HepG2 (cell line): ENCODE results near the gene MYH9. TPM values are rescaled to one million over a fixed set of nuclear protein-coding genes. Genes with fewer than 3 reads are reported as not detected.

ENCODE experiments used
- ATAC-seq: fragments of 200-7000 bp; cut with Tn5 transposase; 3 replicates; pipeline ENCODE4 v1.9.1; 2020; ENCODE audit warnings: mild to moderate bottlenecking, moderate library complexity
- BruUV-seq: library from RNA; stranded (reverse); fragments of 400-500 nt; replicated peaks from 2 replicates; lab custom pipeline; 2021; lab: Mats Ljungman, UMichigan
- CTCF ChIA-PET: fragments of 300-600 bp; formaldehyde crosslinking; extraction: SDS; loops from one replicate; lab custom pipeline; 2021; ENCODE audit warnings: low total read pairs, inconsistent platforms, low intra/inter-chr PET ratio; lab: Yijun Ruan, JAX
- POLR2A ChIA-PET: fragments of 350-600 bp; sonication (Branson Sonifier 250); formaldehyde crosslinking; loops from one replicate; lab custom pipeline; 2020; ENCODE audit warnings: antibody characterized with exemption, inconsistent platforms; lab: Yijun Ruan, JAX
- DNase-seq: peaks from one replicate; pipeline ENCODE4 v3.0.0-alpha.2; 2015; ENCODE audit warnings: low spot score
- FAIRE-seq: peaks from 3 replicates; lab custom pipeline; 2011; peaks lifted over from hg19 to GRCh38; lab: Jason Lieb, UNC
- H2AFZ ChIP-seq: one replicate; pipeline ENCODE4 v1.6.1; 2011; ENCODE audit warnings: low read length, inconsistent platforms
- H3K27ac ChIP-seq: fragments of 300-600 bp; 3 replicates; pipeline ENCODE4 v1.8.0; 2011; ENCODE audit warnings: mixed run types, mild to moderate bottlenecking, mixed read lengths, low read length, inconsistent platforms; ENCODE audit not compliant: insufficient read depth; ENCODE audit errors: extremely low read length
- H3K27me3 ChIP-seq, 2 experiments: fragments of 200-600 bp in 1 of 2; 2 replicates in 1 of 2; 3 replicates in 1 of 2; pipeline versions ENCODE4 v1.6.0 to v1.8.0; 2011; ENCODE audit warnings: low read length in 2 of 2, mild to moderate bottlenecking in 2 of 2, moderate library complexity in 2 of 2, inconsistent platforms in 1 of 2; ENCODE audit not compliant: insufficient read depth in 2 of 2, control insufficient read depth in 1 of 2
- H3K36me3 ChIP-seq, 2 experiments: fragments of 200-600 bp in 1 of 2; replicated peaks in 1 of 2; 2 replicates in 1 of 2; 3 replicates in 1 of 2; pipeline versions ENCODE4 v1.5.1 to v1.8.0; 2011; ENCODE audit warnings: low read length in 2 of 2, inconsistent platforms in 1 of 2; ENCODE audit not compliant: insufficient read depth in 2 of 2, control insufficient read depth in 1 of 2
- H3K4me1 ChIP-seq: 2 replicates; pipeline ENCODE4 v1.5.1; 2012; ENCODE audit warnings: low read length, inconsistent platforms; ENCODE audit not compliant: insufficient read depth
- H3K4me2 ChIP-seq: 2 replicates; pipeline ENCODE4 v1.6.0; 2011; ENCODE audit warnings: low read depth, low read length, inconsistent platforms
- H3K4me3 ChIP-seq, 3 experiments: fragments of 200-600 bp in 1 of 3; sonication (generic), shearing (Covaris generic) in 1 of 3; replicated peaks in 1 of 3; 2 replicates each; pipeline ENCODE4 v1.5.1; 2011 to 2016; ENCODE audit warnings: low read length in 3 of 3, inconsistent platforms in 2 of 3, low read depth in 2 of 3, mild to moderate bottlenecking in 2 of 3, control low read depth in 1 of 3, mixed read lengths in 1 of 3; ENCODE audit not compliant: insufficient read depth in 1 of 3
- H3K79me2 ChIP-seq: one replicate; pipeline ENCODE4 v1.6.1; 2011; ENCODE audit warnings: low read length, inconsistent platforms; ENCODE audit not compliant: insufficient read depth
- H3K9ac ChIP-seq: 2 replicates; pipeline ENCODE4 v1.6.0; 2011; ENCODE audit warnings: mild to moderate bottlenecking, low read depth, low read length, inconsistent platforms; ENCODE audit not compliant: insufficient read depth
- H3K9me3 ChIP-seq: 2 replicates; pipeline ENCODE4 v1.5.1; 2012; ENCODE audit warnings: mild to moderate bottlenecking, low read length
- H4K20me1 ChIP-seq: 2 replicates; pipeline ENCODE4 v1.6.0; 2011; ENCODE audit warnings: inconsistent platforms, mild to moderate bottlenecking, low read length, moderate library complexity; ENCODE audit not compliant: insufficient read depth
- CBX5 ChIP-seq: sonication (generic); formaldehyde crosslinking; IDR thresholded peaks from 2 replicates; pipeline ENCODE4 v1.4.0; 2020; ENCODE audit warnings: missing genetic modification reagents, borderline replicate concordance
- EZH2 ChIP-seq: conservative IDR thresholded peaks from 2 replicates; pipeline ENCODE4 v1.6.1; 2012; ENCODE audit warnings: mild to moderate bottlenecking, low read depth, low read length, moderate library complexity
- GFI1 ChIP-seq: sonication (generic); formaldehyde crosslinking; IDR thresholded peaks from 2 replicates; pipeline ENCODE4 v1.5.0; 2020; ENCODE audit warnings: missing genetic modification reagents, mild to moderate bottlenecking, borderline replicate concordance
- RFX5 ChIP-seq: IDR thresholded peaks from 2 replicates; pipeline ENCODE4 v1.6.1; 2011; ENCODE audit warnings: low read depth, low read length, improper control_type of control experiment
- SP5 ChIP-seq: IDR thresholded peaks from 2 replicates; pipeline ENCODE4 v1.6.1; 2016; ENCODE audit warnings: low read depth, borderline replicate concordance
- TEAD3 ChIP-seq: optimal IDR thresholded peaks from 2 replicates; pipeline ENCODE3; 2016; ENCODE audit warnings: borderline replicate concordance
- ZBTB1 ChIP-seq: sonication (generic); formaldehyde crosslinking; IDR thresholded peaks from 2 replicates; pipeline ENCODE4 v1.4.0; 2020; ENCODE audit warnings: missing genetic modification reagents, borderline replicate concordance
- ZNF44 ChIP-seq: sonication (generic); formaldehyde crosslinking; IDR thresholded peaks from 2 replicates; pipeline ENCODE4 v1.5.1; 2020; ENCODE audit warnings: mild to moderate bottlenecking, missing genetic modification reagents
- ZNF619 ChIP-seq: sonication (generic); formaldehyde crosslinking; IDR thresholded peaks from 2 replicates; pipeline ENCODE4 v1.4.0; 2020; ENCODE audit warnings: mild to moderate bottlenecking, missing genetic modification reagents
- WGBS: methylation state at CpG from one replicate; pipeline ENCODE4 v1.1.6; 2017; ENCODE audit warnings: low lambda C conversion rate; 5-methylcytosine and 5-hydroxymethylcytosine counted together
- in situ Hi-C: cut with HindIII; loops from 2 replicates; pipeline ENCODE4 v1.10.0; 2017; ENCODE audit warnings: low pct_unique_long_range_greater_than_20kb; ENCODE audit not compliant: extremely low pct_ligation_motif_present
- intact Hi-C: fragments of 100-400 bp; cut with micrococcal nuclease; formaldehyde crosslinking; loops from one replicate; pipeline ENCODE4 v1.10.0; 2022; ENCODE audit not compliant: unreplicated experiment
- polyA plus RNA-seq, 8 experiments: library from polyadenylated mRNA; depleted of rRNA in 3 of 8; stranded (reverse) in 7 of 8; unstranded in 1 of 8; fragments of >200 nt; fragmentation: Illumina TruSeq in 4 of 8; extraction: Trizol in 4 of 8; gene quantifications; 2 replicates each; pipeline versions ENCODE4 v1.2.1 to v1.2.3, GENCODE V29; 2011 to 2016; ENCODE audit warnings: low read depth in 4 of 8, missing spikeins in 1 of 8, mixed read lengths in 1 of 8; ENCODE audit not compliant: insufficient read depth in 1 of 8
- total RNA-seq, 5 experiments: library from RNA; depleted of rRNA; stranded (reverse); fragments of >200 nt; fragmentation: Illumina TruSeq; extraction: Trizol; gene quantifications; 2 replicates each; pipeline ENCODE4 v1.2.3, GENCODE V29; 2016; ENCODE audit warnings: low read depth in 1 of 5
- TF ChIP-seq, protein P1 (sequence below): sonication (generic); formaldehyde crosslinking; IDR thresholded peaks from 2 replicates; pipeline ENCODE4 v1.4.0; 2020; ENCODE audit warnings: missing genetic modification reagents
- TF ChIP-seq, protein P2 (sequence below): IDR thresholded peaks from 2 replicates; pipeline ENCODE4 v1.6.1; 2018; ENCODE audit warnings: missing genetic modification reagents
- TF ChIP-seq, protein P3 (sequence below): IDR thresholded peaks from 2 replicates; pipeline ENCODE4 v1.6.1; 2016; ENCODE audit warnings: low read depth, missing genetic modification reagents, missing compliant biosample characterization

Gene MYH9
- total and polyA plus RNA-seq, 2 of the 13 experiments (the other 11 are each of a cell fraction or from before 2014, with no cell fraction given) = 50.7 to 98.5 TPM

DNA sequence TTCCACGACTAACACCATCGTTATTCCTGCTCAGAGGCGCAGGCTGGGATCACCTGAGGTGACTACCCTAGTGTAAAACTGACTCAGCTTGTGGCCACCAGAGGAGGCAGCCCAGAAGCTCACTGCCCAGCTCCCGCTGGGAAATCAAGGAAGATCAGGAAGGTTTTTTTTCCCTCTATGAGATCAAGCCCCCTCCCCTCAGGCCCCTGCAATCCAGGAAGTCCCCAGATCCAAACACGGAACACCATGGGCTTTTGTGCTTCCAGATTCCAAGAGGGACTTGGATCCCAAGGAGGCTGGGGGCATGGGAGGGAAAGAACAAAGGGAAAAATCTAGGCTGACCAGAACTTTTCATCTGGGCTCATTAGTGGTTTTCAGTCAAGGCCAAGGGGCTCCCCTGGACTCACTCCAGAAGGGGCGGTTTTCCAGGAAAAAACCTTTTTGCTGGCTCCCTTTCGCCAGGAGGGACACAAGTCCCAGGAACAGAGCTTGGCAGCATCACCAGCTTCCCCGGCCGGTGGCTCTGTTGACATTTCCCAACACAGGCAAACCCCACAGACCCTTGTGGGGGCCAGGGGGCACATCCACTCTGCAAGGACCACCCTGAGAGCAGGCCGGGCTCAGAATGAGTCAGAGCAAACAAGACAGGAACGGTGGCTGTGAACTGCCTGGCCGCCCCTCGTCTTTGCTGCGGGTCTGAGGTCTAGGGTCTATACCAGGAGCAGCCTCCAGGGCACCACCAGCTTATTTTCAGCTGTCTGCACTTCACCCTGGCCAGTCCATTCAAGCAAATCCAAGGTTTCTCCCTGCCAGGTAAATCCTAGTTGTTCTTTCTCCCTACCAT, 36.8 kb downstream of the MYH9 start:
- H2AFZ ChIP-seq = no peak overlapping the region
- intact Hi-C loops (loop anchor here (1.0 to 5.0 kb wide), 4 partner anchors 8 to 61 kb away; no protein-coding TSS in a partner anchor), in situ Hi-C loops (no loop called here)
- no peaks in the 10 kb centered on the region for H3K9me3 ChIP-seq
- peak overlapping the region; percentile 83 for H3K9ac ChIP-seq
- ChIA-PET CTCF (no interaction called here), POLR2A (interaction anchor here (0.7 to 5.8 kb wide), 26 partner anchors 8 to 131 kb away, joined by 3 to 97 read pairs (median 8); partner anchors contain the start of genes MYH9 and TXN2)
- peaks cover 69% of the 10 kb centered on the region for H3K79me2 ChIP-seq
- ATAC-seq = peak; percentile 68
- peak; percentile 91 for DNase-seq
- peak overlapping the region; percentile 97 for H3K4me2 ChIP-seq
- H4K20me1 ChIP-seq = no peaks in the 10 kb centered on the region; the same call in 1 of the 2 replicates
- peaks cover 93% of the 10 kb centered on the region for H3K4me1 ChIP-seq
- H3K27ac ChIP-seq = peak overlapping the region; percentile 94
- WGBS = 10% methylated on average over 8 of the region's 14 CpGs
- peaks cover 12% of the 10 kb centered on the region in 2 experiments; a peak in 4 of 5 replicates for H3K36me3 ChIP-seq
- no TSS peak for BruUV-seq
- H3K4me3 ChIP-seq = peak overlapping the region; percentile 9 to 66 (median 28)
- H3K27me3 ChIP-seq = no peaks in the 10 kb centered on the region; a peak in 1 of 5 replicates
- FAIRE-seq = peak; percentile 59
- TF ChIP-seq ZBTB1 (CRISPR knock-in tag) (no peak), ZNF619 (CRISPR knock-in tag) (no peak; the same call in 1 of the 2 replicates), ZNF44 (CRISPR knock-in tag) (no peak), CBX5 (CRISPR knock-in tag) (peak; percentile 78; the same call in 1 of the 2 replicates), EZH2 (no peak), TEAD3 (CRISPR knock-in tag) (peak; percentile 87), SP5 (peak; percentile 63; the same call in 1 of the 2 replicates), GFI1 (CRISPR knock-in tag) (peak; percentile 68), RFX5 (no peak)
- TF ChIP-seq, protein P1, sequence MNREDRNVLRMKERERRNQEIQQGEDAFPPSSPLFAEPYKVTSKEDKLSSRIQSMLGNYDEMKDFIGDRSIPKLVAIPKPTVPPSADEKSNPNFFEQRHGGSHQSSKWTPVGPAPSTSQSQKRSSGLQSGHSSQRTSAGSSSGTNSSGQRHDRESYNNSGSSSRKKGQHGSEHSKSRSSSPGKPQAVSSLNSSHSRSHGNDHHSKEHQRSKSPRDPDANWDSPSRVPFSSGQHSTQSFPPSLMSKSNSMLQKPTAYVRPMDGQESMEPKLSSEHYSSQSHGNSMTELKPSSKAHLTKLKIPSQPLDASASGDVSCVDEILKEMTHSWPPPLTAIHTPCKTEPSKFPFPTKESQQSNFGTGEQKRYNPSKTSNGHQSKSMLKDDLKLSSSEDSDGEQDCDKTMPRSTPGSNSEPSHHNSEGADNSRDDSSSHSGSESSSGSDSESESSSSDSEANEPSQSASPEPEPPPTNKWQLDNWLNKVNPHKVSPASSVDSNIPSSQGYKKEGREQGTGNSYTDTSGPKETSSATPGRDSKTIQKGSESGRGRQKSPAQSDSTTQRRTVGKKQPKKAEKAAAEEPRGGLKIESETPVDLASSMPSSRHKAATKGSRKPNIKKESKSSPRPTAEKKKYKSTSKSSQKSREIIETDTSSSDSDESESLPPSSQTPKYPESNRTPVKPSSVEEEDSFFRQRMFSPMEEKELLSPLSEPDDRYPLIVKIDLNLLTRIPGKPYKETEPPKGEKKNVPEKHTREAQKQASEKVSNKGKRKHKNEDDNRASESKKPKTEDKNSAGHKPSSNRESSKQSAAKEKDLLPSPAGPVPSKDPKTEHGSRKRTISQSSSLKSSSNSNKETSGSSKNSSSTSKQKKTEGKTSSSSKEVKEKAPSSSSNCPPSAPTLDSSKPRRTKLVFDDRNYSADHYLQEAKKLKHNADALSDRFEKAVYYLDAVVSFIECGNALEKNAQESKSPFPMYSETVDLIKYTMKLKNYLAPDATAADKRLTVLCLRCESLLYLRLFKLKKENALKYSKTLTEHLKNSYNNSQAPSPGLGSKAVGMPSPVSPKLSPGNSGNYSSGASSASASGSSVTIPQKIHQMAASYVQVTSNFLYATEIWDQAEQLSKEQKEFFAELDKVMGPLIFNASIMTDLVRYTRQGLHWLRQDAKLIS (CRISPR knock-in tag) = no peak; the same call in 1 of the 2 replicates
- TF ChIP-seq, protein P2, sequence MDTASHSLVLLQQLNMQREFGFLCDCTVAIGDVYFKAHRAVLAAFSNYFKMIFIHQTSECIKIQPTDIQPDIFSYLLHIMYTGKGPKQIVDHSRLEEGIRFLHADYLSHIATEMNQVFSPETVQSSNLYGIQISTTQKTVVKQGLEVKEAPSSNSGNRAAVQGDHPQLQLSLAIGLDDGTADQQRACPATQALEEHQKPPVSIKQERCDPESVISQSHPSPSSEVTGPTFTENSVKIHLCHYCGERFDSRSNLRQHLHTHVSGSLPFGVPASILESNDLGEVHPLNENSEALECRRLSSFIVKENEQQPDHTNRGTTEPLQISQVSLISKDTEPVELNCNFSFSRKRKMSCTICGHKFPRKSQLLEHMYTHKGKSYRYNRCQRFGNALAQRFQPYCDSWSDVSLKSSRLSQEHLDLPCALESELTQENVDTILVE (CRISPR knock-in tag) = peak; percentile 12; the same call in 1 of the 2 replicates
- TF ChIP-seq, protein P3, sequence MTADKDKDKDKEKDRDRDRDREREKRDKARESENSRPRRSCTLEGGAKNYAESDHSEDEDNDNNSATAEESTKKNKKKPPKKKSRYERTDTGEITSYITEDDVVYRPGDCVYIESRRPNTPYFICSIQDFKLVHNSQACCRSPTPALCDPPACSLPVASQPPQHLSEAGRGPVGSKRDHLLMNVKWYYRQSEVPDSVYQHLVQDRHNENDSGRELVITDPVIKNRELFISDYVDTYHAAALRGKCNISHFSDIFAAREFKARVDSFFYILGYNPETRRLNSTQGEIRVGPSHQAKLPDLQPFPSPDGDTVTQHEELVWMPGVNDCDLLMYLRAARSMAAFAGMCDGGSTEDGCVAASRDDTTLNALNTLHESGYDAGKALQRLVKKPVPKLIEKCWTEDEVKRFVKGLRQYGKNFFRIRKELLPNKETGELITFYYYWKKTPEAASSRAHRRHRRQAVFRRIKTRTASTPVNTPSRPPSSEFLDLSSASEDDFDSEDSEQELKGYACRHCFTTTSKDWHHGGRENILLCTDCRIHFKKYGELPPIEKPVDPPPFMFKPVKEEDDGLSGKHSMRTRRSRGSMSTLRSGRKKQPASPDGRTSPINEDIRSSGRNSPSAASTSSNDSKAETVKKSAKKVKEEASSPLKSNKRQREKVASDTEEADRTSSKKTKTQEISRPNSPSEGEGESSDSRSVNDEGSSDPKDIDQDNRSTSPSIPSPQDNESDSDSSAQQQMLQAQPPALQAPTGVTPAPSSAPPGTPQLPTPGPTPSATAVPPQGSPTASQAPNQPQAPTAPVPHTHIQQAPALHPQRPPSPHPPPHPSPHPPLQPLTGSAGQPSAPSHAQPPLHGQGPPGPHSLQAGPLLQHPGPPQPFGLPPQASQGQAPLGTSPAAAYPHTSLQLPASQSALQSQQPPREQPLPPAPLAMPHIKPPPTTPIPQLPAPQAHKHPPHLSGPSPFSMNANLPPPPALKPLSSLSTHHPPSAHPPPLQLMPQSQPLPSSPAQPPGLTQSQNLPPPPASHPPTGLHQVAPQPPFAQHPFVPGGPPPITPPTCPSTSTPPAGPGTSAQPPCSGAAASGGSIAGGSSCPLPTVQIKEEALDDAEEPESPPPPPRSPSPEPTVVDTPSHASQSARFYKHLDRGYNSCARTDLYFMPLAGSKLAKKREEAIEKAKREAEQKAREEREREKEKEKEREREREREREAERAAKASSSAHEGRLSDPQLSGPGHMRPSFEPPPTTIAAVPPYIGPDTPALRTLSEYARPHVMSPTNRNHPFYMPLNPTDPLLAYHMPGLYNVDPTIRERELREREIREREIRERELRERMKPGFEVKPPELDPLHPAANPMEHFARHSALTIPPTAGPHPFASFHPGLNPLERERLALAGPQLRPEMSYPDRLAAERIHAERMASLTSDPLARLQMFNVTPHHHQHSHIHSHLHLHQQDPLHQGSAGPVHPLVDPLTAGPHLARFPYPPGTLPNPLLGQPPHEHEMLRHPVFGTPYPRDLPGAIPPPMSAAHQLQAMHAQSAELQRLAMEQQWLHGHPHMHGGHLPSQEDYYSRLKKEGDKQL = peak; percentile 25; the same call in 1 of the 2 replicates
